Breast epithelium (tissue), 3 donors: Measurements from ENCODE around the gene RCAN1.

Experiments used
- CTCF ChIP-seq, 3 donors: fragments of 450-650 bp; IDR thresholded peaks; one replicate each; pipeline ENCODE4 v1.5.1; 2016 to 2017; ENCODE audit warnings: antibody characterized with exemption in 3 of 3, mild to moderate bottlenecking in 3 of 3, moderate library complexity in 3 of 3
- POLR2A ChIP-seq: fragments of 450-650 bp; IDR thresholded peaks from one replicate; pipeline ENCODE4 v1.6.1; 2016; ENCODE audit warnings: antibody characterized with exemption, mild to moderate bottlenecking, moderate library complexity

GRCh38 chr21:34604556-34604955, 10.4 kb downstream of the RCAN1 start:
- no peak for TF ChIP-seq CTCF (IDR thresholded peaks at IDR 0.05)
- no peak for TF ChIP-seq POLR2A
